PFSK-1 (cell line): Measurements from ENCODE around the gene AUTS2.

ENCODE experiments used
- FOXP2 ChIP-seq: optimal IDR thresholded peaks from 2 replicates; pipeline ENCODE3; 2011; ENCODE audit warnings: borderline replicate concordance, control low read depth, inconsistent platforms; ENCODE audit not compliant: insufficient read depth; ENCODE audit errors: extremely low read length, extremely low read depth
- POLR2AphosphoS5 ChIP-seq: IDR thresholded peaks from 2 replicates; pipeline ENCODE4 v1.6.1; 2012; ENCODE audit warnings: low read depth, mild to moderate bottlenecking, control low read depth, low read length, moderate library complexity

- TF ChIP-seq POLR2AphosphoS5 (no peak), FOXP2 (no peak)
Observed at GRCh38 chr7:70455925-70456324, 857.6 kb downstream of the AUTS2 start.
